ENCODE results near the gene SPNS2. TPM values are rescaled to one million over a fixed set of nuclear protein-coding genes. Genes with fewer than 3 reads are reported as not detected.

SPNS2 gene
- polyA plus RNA-seq, 3 donors from 2014 or later: 0.26 TPM; not detected in 2

GRCh38 chr17:4554441-4554996, 55.8 kb downstream of the SPNS2 start:
- no peak for DNase-seq
- Mint-ChIP-seq H3K36me3 (peaks cover 0 to 10% (median 4%) of the 10 kb centered on the region in 3 donors), H3K27ac (peak overlapping the region; percentile 89 to 97 (median 94)), H3K9me3 (no peaks in the 10 kb centered on the region), H3K27me3 (ENCODE audit: low read depth in 3 of 3) (peaks cover 0 to 6% (median 3%) of the 10 kb centered on the region in 3 donors), H3K4me1 (peaks cover 28 to 29% of the 10 kb centered on the region in 2 donors), H3K4me3 (peak overlapping the region; percentile 95 to 99 (median 97))

- Mint-ChIP-seq H3K4me3 (peak within 1 kb of the TSS; percentile 95 to 99 (median 97)), H3K27me3 (ENCODE audit: low read depth in 3 of 3) (peaks cover 0 to 6% (median 3%) of the 10 kb centered on the region in 3 donors), H3K4me1 (peaks cover 28 to 29% of the 10 kb centered on the region in 2 donors), H3K36me3 (peaks cover 0 to 10% (median 4%) of the 10 kb centered on the region in 3 donors), H3K9me3 (no peaks in the 10 kb centered on the region), H3K27ac (peak within 1 kb of the TSS; percentile 93 to 97 (median 95))
- peak; percentile 95 to 96 (median 96) for DNase-seq
Observed at GRCh38 chr17:4554997-4555799, 56.5 kb downstream of the SPNS2 start, which contains the start of gene MYBBP1A. Gene MYBBP1A, minus strand, starts transcription at chr17:4555384. Its CDS starts 60 bp downstream, at chr17:4555324.

DNA sequence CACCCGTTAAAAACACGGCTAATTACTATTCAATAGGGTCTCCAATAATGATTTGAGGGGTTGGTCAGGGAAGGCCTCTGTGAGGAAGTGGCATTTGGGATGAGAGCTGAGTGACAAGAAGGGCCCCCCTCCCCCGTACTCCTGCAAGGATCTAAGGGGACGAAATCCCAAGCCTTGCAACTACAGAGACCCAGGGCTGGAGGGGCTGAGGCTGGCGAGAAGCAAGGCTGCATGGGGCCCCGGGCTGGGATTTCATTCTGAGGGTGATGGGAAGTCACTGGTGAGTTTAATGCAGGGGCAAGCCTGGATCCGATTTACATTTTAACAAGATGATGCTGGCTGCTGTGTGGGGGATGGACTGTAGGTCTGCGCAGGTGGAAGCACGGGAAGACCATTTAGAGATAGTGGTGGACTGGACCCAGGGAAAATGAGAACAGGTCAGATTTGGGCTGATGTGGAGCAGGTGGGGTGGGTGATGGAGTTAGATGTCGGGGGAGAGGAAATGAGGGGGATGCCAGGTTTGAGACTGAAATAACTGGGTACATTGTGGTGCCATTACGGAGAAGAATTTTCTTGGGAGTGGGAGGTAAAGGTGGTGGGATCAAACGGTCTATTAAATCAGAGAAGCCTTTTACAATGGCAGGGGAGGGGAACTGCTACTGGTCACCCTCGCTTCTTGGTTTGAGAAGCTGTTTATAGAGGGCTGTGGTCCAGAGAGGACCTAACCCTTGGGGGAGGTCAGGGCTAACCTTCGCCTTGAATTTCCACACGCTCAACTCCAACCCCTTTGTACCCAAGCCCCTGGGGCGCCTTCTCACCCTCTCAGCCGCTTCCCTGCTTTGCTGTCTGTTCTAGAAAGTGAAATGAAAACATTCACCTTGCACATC, 57.4 kb downstream of the SPNS2 start:
- no peak for DNase-seq
- Mint-ChIP-seq H3K27ac (peak overlapping the region; percentile 93 to 97 (median 95)), H3K4me3 (peak overlapping the region; percentile 95 to 99 (median 97))

GRCh38 chr17:4556996-4557395, 58.3 kb downstream of the SPNS2 start:
- H3K9me3 Mint-ChIP-seq: no peaks in the 10 kb centered on the region
- H3K27me3 Mint-ChIP-seq (ENCODE audit: low read depth in 3 of 3): peaks cover 0 to 6% (median 3%) of the 10 kb centered on the region in 3 donors
- DNase-seq: no peak
- peak overlapping the region in 3 of 5 donors; percentile 14 to 95 (median 29) for H3K4me3 Mint-ChIP-seq
- peaks cover 28 to 29% of the 10 kb centered on the region in 2 donors for H3K4me1 Mint-ChIP-seq
- peaks cover 0 to 3% (median 0%) of the 10 kb centered on the region in 3 donors for H3K36me3 Mint-ChIP-seq
- H3K27ac Mint-ChIP-seq: peak overlapping the region in 2 of 6 donors; percentile 28 to 44

More for the DNA sequence above, 57.4 kb downstream of the SPNS2 start:
- Mint-ChIP-seq H3K27me3 (ENCODE audit: low read depth in 3 of 3) (peaks cover 0 to 6% (median 3%) of the 10 kb centered on the region in 3 donors), H3K4me1 (peaks cover 28 to 29% of the 10 kb centered on the region in 2 donors), H3K36me3 (peaks cover 0 to 4% (median under 1%) of the 10 kb centered on the region in 3 donors), H3K9me3 (no peaks in the 10 kb centered on the region)

DNA sequence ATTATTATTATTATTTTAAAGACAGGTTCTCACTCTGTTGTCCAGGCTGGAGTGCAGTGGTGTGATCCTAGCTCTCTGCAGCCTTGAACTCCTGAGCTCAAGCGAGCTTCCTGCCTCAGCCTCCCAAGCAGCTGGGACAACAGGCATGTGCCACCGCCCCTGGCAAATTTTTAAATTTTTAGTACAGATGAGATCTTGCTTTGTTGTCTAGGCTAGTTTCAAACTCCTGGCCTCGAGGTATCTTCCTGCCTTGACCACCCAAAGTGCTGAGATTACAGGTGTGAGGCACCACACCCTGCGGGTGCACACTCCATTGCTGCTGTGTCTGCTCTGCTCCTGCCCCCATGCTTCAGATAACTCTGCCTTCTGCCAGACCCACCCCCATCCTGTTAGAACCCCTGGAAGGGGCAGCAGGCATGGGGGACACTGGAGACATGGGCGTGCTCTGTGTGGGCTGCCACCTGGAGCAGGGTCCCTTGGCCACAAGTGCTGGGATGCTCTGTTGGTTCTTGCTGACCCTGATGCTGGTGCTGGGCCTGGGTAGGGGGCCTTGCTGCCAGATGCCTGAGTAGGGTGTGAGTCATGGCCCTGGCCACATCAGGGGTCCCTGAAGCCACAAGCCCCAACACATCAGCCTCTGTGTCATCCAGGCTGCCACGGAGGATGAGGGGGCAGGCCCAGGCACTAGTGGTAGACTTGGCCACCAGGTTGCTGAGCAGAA, 59.1 kb downstream of the SPNS2 start:
- peaks cover 28 to 29% of the 10 kb centered on the region in 2 donors for H3K4me1 Mint-ChIP-seq
- H3K27me3 Mint-ChIP-seq (ENCODE audit: low read depth in 3 of 3): peaks cover 0 to 6% (median 3%) of the 10 kb centered on the region in 3 donors
- peak overlapping the region in 1 of 6 donors; percentile 11 for H3K27ac Mint-ChIP-seq
- DNase-seq: no peak
- no peaks in the 10 kb centered on the region for H3K36me3 Mint-ChIP-seq
- H3K9me3 Mint-ChIP-seq: no peaks in the 10 kb centered on the region
- H3K4me3 Mint-ChIP-seq: peak overlapping the region in 1 of 5 donors; percentile 50

DNA sequence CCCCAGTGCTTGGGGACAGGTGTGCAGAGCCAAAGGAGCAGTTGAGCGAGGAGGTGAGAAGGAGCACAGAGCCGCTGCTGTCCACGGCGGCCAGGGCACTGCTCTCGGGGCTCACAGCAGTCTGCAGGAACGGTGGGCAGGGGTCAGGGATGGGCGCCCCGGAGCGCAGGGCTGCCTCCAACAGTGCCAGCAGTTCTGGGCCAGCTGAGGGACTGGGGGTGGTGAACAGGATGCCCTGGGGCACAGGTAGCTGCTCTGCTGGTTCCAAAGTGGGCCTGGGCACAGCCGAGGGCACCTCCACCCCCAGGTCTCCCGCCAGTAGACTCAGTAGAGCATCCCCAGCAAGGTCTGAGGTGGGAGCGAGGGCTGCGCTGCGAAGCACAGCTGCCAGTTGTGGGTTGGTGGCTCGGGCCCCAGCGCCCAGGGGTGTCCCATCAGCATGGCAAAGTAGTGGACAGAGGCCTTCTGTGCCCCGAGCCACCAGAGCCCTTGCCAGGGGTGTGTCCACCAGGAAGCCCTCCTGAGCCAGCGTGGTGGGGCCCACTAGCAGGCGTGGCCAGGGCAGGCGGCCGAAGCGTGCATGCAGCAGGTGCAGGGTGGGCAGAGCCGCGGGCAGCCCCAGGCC, 59.8 kb downstream of the SPNS2 start:
- H3K27ac Mint-ChIP-seq: no peak overlapping the region
- peaks cover 0 to 6% (median 3%) of the 10 kb centered on the region in 3 donors for H3K27me3 Mint-ChIP-seq (ENCODE audit: low read depth in 3 of 3)
- no peak for DNase-seq
- H3K9me3 Mint-ChIP-seq: no peaks in the 10 kb centered on the region
- peaks cover 28 to 29% of the 10 kb centered on the region in 2 donors for H3K4me1 Mint-ChIP-seq
- no peaks in the 10 kb centered on the region for H3K36me3 Mint-ChIP-seq
- H3K4me3 Mint-ChIP-seq: no peak overlapping the region

GRCh38 chr17:4559139-4559791, 60.6 kb downstream of the SPNS2 start:
- DNase-seq: no peak
- Mint-ChIP-seq H3K4me3 (no peak overlapping the region), H3K36me3 (no peaks in the 10 kb centered on the region), H3K4me1 (peaks cover 21% of the 10 kb centered on the region in 2 donors), H3K9me3 (no peaks in the 10 kb centered on the region), H3K27me3 (ENCODE audit: low read depth in 3 of 3) (peaks cover 0 to 6% (median 3%) of the 10 kb centered on the region in 3 donors), H3K27ac (no peak overlapping the region)

DNA sequence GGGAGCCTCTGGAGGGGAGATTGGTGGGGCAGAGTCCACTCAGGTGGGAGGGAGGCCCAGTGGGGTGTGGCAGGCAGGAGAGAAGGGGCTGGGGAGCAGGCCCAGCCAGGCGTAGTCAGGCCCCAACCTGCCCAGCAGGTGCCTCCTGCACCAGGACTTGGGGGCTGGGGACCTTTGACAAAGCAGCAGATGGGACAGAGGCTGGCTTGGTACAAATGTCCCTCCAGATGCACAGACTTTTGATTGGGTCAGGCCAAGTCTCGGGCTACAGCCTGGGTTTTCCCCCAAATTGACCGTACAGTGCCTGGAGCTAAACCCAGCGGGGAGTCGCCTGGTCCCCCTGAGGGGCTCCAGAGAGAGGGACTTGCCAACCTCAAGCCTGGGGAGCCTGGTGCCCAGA, 61.3 kb downstream of the SPNS2 start:
- H3K4me3 Mint-ChIP-seq: no peak overlapping the region
- peaks cover 0 to 3% (median 3%) of the 10 kb centered on the region in 3 donors for H3K27me3 Mint-ChIP-seq (ENCODE audit: low read depth in 3 of 3)
- H3K4me1 Mint-ChIP-seq: peaks cover 14% of the 10 kb centered on the region in 2 donors
- H3K27ac Mint-ChIP-seq: no peak overlapping the region
- H3K36me3 Mint-ChIP-seq: no peaks in the 10 kb centered on the region
- H3K9me3 Mint-ChIP-seq: no peaks in the 10 kb centered on the region
- DNase-seq: no peak

- H3K27me3 Mint-ChIP-seq (ENCODE audit: low read depth in 3 of 3): peaks cover 0 to under 1% (median 0%) of the 10 kb centered on the region in 3 donors
- H3K36me3 Mint-ChIP-seq: no peaks in the 10 kb centered on the region
- no peak within 1 kb of the TSS for H3K27ac Mint-ChIP-seq
Observed at GRCh38 chr17:4560421-4560820, 61.7 kb downstream of the SPNS2 start, which contains the start of gene GGT6. Gene GGT6, minus strand, starts transcription at chr17:4560577. Its CDS starts 56 bp downstream, at chr17:4560521.

DNA sequence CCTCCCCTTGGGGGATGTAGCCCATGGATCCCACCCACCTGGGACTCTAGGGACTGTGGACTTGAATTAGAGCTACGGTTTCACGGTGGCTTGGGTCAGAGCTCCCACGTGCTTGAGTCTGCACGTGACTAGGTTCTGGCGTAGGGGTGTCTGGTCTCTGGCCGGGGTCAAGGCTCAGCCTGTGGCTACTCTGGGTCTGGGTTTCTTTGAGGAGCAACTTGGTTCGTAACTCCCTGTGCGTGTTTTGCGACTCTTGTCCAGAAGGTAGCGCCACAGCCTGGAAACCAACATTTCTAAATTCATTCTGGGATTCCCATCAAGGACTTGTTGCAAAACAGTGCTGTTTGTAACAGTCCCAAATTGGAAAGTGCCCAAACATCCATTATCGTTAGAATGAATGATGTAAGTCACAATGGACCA, 62.2 kb downstream of the SPNS2 start:
- Mint-ChIP-seq H3K27me3 (ENCODE audit: low read depth in 3 of 3) (no peaks in the 10 kb centered on the region), H3K4me3 (no peak overlapping the region)

More at GRCh38 chr17:4560421-4560820, 61.7 kb downstream of the SPNS2 start, which contains the start of gene GGT6:
- H3K4me1 Mint-ChIP-seq: peaks cover 10 to 12% of the 10 kb centered on the region in 2 donors
- no peak for DNase-seq
- no peaks in the 10 kb centered on the region for H3K9me3 Mint-ChIP-seq
- no peak within 1 kb of the TSS for H3K4me3 Mint-ChIP-seq

GRCh38 chr17:4562015-4562969, 63.6 kb downstream of the SPNS2 start:
- no peaks in the 10 kb centered on the region for H3K9me3 Mint-ChIP-seq
- H3K27me3 Mint-ChIP-seq (ENCODE audit: low read depth in 3 of 3): no peaks in the 10 kb centered on the region
- no peak for DNase-seq
- H3K27ac Mint-ChIP-seq: no peak overlapping the region
- H3K4me3 Mint-ChIP-seq: no peak overlapping the region
- no peaks in the 10 kb centered on the region for H3K36me3 Mint-ChIP-seq
- H3K4me1 Mint-ChIP-seq: peaks cover 6 to 8% of the 10 kb centered on the region in 2 donors

More for the DNA sequence above, 62.2 kb downstream of the SPNS2 start:
- Mint-ChIP-seq H3K27ac (no peak overlapping the region), H3K4me1 (peaks cover 10 to 12% of the 10 kb centered on the region in 2 donors), H3K9me3 (no peaks in the 10 kb centered on the region), H3K36me3 (no peaks in the 10 kb centered on the region)
- DNase-seq: no peak

Measured in immature natural killer cell (primary cell).